Urothelium cell line (cell line): ENCODE measurements around the gene JAKMIP1.
"Not testable (repeated sequence)": the region's sequence is repeated elsewhere in the genome, so short reads cannot be mapped to it uniquely, and the experiment has no call there.

Experiments
- DNase-seq: peaks from one replicate; pipeline ENCODE4 v3.0.0; 2011; ENCODE audit warnings: low spot score, mixed read lengths
- FAIRE-seq: peaks from 2 replicates; lab custom pipeline; 2011; peaks lifted over from hg19 to GRCh38; lab: Jason Lieb, UNC

JAKMIP1 gene

DNA sequence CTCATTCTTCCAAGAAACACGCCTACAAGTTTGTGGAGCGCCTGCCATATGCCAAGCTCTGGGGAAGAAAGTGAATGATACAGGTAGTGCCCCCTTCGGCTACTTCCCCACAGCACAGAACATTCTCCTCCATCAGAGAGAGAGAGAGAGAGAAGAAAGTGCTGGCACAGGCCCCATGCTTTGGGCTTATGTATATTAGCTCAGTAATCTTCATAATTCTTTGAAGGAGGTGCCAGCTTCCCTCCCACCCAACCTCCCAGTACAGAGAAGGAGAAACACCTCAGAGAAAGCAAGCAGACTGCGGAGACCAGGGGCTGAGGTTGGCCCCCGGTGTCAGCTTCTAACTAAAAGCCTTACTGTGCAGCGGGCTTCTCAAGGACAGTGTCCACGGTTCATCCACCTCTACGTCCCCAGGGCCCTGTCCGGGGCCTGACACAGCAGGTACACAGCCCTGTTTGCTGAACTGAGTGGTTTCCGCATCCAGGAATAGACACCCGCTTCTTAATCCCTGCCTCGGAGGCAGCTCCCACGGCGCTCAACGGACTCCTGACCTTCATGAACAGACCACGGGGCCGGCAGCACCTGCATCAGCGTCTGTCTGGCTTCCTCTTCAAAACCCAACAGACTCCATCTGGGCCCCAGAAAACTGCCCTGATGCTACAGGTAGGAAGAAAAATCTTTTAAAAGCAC is 50.2 kb downstream of the JAKMIP1 start:
- FAIRE-seq (no peak), DNase-seq (no peak)

DNA sequence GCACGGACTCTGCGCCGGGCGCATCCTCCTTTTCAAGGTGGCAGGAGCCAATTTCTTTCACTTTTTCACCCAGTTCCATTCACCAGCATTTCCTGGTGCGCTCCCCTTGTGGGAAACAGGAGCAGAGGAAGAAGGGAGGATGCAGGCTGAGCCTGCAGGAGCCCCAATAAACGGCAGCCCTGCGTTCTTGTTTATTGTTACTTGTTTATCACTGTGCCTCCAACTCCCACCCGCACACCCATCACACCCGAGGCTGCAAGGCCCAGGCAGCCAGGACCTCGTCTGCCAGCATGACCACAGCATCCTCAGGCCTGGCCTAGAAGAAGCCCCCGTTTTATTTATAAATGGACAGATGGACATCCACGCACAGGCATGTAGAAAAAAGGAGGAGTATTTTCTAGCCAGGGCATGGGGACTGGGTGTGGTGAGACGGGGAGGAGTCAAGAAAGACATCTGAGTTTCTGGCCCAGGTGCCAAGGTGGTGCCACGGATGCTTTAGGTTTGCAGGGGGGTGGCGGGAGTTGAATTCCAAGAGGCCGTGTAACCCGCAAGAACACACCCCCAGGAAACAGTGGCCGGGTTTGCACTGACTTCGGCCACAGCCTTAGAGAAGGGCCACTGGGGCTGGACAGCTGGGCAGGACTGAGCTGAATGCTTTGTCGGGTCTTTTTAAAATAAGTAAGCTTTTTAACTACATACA is 51.7 kb downstream of the JAKMIP1 start:
- no peak for DNase-seq
- no peak for FAIRE-seq

DNA sequence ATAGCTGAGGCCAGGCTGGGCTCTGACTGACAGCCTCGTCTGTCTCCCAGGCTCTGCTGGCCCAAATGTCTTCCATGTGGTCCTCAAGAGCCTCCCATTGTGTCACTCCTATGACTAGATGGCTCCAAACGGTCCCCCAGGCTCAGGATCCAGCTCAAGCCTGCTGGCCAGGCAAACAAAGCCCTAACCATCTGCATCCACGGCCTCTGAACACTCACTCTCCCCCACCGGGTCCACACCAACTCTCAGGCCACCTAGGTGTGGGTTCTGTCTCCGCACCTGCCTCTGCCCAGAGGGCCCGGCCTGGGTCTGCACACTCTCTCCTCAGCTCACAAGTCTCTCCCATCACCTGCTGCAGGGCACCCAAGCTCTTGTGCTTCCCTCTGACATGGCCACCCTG is 52.9 kb downstream of the JAKMIP1 start:
- DNase-seq = no peak
- FAIRE-seq = no peak

DNA sequence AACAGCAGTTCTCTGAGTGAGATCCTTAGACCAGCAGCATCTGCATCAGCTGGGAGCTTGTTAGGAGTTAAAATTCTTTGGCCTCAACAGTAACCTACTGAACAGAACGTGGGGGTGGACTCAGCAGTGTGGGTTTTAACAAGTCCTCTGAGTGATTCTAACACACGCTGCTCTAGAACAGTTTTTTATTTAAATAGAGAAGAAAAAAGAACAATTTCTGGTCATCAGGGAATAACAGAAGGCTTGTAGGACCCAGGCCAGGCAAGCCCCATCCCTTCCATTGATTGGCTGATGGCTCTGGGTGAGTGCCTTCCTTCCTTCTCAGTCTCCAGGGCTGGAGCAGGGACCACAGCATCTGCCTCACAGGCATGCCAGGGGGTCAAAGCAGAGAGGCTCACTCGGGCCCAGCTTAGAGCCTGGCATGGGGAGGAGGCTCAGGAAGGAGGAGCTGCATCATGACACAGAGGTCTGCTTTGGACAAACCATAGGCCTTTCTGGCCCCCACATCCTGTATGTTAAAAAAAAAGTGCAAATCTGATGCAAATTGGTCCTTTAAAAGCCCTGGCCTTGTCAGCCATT is 56.7 kb downstream of the JAKMIP1 start:
- DNase-seq (no peak), FAIRE-seq (no peak)

DNA sequence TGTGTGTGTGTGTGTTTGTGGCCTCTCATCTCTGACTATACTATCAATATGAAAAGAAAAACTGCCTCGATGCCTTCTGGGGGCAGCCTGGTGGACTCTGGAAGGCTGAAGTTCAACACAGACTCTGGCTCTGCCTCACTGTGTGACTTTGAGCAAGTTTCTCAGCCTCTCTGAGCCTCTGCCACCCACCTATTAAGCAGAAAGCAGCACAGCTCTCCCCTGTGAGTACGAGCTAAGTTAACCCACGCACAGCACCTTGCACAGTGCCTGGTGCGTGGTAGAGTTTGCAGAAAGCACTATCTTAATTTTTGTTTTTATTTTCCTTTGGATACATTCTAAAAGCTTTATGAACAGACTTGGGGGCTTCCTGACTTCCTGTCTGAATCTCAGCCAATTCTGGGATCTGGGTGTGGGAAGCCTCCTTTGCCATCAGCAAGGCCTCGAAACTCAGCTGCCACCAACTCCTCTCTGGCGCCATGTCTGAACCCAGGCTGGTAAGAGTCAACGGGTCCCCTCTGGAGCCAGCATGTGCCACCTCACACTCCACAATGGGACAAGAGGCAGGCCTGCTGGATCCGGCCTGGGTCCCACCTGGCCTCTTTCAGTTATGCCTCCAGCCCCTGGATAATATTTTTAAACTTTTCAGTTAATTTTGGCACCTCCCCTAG is 57.3 kb downstream of the JAKMIP1 start:
- FAIRE-seq = no peak
- DNase-seq = no peak

DNA sequence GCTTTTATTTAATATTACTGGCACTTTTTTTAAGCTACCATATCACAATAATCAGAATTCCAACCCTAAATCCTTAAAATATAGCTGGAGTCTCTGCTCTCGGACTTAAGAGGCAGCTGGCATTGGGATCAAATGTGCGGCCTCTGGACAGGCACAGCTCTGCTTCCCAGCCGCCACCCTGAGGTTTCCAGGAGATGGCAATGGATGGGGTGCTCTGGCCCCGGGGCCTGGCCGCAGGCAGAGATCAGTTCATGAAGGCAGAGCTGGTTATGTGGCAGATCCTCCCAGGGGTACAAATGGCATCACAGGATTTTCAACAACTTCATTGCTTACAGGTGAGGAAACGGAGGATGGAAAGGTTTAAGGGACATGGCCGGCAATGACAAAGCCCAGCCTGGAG is 57.8 kb downstream of the JAKMIP1 start:
- DNase-seq = no peak
- FAIRE-seq = no peak

DNA sequence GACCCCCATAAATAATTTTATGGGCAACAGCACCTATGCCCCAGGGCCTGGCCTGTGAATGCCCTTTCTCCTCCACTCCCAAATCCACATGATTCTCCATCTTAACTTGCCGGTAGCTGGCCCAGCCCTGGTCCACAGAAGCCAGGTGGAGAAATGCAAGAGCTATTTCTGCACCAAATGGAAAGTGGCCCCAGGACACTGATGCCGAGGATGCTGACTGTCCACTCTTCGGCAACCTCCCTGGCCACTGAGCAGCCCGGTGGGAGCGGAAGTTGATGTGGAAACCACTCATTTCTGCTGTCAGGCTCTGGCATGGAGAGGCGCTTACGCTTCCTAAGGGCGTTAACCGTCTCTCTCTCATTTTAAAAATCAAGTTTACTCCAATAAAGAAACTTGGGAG is 58.8 kb downstream of the JAKMIP1 start:
- FAIRE-seq = no peak

DNA sequence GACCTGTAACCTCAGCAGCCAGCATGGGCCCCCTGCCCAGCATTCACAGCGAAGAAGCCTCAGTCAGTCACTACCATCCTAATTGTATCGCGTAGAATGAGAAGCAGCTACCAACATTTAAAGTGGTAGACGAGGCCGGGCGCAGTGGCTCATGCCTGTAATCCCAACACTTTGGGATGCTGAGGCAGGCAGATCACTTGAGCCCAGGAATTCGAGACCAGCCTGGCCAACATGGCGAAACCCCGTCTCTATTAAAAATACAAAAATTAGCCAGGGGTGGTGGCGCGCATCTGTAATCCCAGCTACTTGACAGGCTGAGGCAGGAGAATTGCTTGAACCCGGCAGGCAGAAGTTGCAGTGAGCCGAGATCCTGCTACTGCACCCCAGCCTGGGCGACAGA is 59.3 kb downstream of the JAKMIP1 start:
- not testable (repeated sequence) for FAIRE-seq, DNase-seq

More for the DNA sequence above, 58.8 kb downstream of the JAKMIP1 start:
- no peak for DNase-seq

DNA sequence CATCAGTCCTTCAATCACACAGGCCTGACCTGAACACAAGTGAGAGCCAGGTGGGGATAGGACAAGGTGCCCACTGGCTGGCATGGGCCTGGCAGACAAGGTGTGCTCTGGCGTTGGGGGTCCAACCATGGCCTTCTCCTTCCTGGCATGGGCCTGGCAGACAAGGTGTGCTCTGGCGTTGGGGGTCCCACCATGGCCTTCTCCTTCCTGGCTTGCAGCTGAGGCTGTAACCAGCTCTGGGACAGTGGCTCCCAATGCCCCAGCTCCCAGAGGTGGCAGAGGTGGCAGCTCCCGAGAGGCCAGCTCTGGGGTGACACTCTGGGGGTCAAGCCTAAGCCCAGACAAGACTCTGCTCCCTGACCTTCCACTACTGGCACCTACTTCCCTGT is 62.6 kb downstream of the JAKMIP1 start:
- DNase-seq = no peak
- no peak for FAIRE-seq

DNA sequence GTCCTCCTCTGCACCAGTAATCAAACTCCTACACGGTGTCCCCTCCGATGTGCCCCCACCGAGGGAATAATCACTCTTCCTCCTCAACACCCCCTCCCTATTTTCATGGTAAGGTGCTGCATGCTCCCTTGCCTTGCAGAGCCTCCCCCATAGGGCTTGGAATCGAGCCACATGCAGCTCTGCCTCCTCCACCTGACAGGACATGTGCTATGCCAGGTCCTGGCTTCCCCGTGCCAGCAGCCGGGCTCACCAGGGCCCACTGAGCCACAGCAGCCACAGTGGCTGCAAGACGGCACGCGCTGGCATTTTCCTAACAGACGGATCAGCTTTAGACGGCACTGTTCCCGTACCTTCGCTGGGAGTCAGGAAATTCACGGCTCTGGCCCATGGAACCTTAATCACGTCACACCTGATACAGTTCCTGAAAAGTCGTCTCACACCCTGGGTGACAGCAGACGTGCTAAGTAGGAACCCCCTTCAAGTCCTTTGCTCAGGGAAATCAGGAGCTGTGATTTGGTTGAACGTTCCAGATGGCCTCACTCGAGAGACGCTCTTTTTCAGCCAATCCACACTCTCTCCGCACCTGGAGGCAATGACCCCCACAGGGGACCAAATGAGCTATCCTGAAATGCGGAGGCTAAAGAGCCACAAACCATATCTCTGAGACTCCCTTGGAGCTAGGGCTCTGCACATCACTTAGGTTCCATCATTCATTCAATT is 63.2 kb downstream of the JAKMIP1 start:
- no peak for FAIRE-seq

DNA sequence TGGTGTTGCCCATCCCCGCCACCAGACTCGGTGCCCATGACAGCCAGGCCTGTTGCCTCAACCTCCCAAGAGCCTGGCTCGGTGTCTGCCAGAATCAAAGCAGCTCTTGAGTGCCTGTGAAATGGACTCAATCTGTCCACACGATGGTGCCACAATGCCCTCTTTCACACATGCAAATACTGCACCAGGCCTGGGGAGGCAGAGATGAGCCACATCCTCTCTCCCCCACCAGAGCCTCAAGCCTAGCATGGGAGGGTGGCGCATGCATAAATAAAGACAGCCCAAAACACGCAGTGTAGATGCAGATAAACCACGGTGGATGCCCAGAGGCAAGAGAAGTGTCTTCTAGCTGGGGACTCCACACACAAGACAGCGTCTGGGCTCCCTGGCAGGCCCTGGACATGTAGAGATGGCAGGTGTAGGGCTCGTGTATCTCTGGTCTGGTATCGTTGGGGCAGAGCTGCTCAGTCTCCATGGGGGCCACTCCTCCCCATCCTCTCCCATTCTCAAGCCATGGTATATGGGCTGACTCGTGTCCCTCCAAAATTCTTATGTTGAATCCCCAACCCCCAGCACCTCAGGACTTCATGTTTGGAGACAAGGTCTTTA is 65.6 kb downstream of the JAKMIP1 start:
- FAIRE-seq (no peak), DNase-seq (peak; percentile 18)

More for the DNA sequence above, 63.2 kb downstream of the JAKMIP1 start:
- DNase-seq = no peak

DNA sequence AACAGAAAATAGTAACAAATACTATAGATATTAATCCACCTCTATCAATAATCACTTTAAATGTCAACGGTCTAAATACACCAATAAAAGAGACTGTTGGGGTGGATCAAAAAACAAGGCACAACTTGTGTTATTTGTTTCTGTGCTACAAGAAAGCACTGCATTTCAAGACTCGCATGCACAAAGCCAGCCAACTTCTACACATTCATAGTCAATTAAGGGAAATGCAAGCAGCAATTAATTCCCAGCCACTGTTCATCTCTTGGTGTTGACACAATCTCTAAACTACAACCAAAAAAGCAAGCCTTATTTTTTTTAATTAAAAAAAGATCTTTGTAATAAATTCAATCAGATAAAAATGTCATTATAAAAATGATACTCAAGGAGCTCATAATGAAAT is 67.6 kb downstream of the JAKMIP1 start:
- DNase-seq (no peak), FAIRE-seq (no peak)

DNA sequence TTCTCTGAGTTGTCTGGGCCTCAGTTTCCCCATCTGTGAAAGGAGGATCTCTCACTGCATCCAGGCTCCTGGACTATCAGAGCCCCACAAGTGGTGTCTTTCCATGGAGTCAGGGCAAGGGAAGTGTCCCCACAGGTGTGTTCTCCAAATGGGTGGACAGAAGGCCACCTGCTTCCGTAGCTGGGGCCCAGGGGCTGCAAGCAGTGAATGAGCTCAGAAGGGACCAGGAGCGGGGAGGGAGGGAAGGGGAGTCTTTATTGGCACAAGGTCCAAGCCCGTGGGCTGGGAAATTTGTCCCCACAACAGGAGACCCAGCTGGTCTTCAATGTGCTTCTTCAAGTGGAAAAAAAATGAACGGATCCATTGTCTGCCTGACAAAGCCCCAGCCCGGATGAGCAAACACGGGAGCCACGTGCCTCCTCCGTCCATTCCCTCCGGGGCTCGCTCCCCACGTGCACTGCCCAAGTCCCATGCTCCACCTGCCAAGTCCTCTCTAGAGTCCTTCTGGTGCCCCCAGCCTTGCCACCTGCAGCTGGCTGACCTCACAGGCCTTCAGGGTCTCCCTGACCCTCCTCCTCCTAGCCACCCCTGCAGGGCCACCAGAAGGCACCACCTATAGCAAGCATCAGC is 72.0 kb downstream of the JAKMIP1 start:
- FAIRE-seq (no peak), DNase-seq (no peak)

DNA sequence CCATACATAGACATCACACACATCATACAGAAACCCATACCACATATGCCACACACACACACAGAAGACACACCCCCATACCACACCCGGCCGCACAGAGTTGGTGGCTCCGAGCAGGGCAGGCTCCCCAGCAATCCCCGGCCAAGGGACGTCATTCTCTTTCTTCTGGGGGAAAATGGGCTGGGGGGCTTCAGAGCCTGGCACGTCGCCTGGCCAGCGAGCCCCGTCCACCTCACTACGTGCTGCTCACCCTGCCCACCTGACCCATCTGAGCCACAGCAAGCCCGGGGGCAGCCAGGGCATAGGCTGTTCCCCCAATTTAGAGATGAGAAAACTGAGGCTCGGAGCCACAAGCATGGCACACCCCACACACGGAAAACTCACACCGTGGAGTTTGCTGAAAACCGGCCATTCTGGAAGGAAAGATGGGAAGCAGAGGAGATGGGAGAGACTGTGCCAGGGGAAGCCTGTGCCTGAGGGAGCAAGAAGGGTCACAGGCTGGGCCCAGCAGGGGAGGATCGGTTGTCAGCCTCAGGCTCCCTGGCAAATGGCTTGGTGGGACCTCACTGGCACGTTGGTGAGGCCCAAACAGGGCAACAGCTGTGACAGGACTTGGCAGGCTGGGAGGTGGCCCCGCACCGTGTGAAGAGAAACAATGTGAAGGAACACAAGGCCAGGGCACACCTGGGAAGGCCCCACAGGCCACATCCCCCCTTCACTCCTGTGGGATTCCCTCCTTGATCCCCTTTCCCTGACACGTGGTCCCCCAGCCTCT is 73.2 kb downstream of the JAKMIP1 start:
- no peak for FAIRE-seq

DNA sequence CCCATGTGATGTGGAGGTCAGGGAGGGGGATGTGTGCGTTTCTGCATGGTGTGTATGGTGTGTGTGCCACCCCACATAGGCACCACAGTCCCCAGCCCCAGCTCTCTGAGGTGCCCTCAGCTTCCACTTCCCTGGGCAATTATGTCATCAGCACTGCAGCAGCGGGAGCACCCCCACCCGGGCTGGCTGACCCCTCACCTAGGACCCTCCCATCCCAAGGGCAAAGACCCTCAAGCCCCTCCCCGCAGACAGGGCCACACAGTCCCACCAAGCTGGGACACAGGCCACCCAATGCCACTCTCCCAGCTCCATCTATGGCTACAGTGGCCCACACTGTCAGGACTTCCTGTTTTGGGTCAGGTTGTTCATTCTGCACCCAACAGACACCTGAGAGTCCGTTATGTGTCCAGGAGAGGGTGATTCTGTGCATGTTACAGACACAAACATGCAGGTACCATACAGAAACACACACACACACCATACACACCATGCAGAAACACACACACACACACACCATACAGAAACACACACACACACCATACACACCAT is 75.2 kb downstream of the JAKMIP1 start:
- no peak for FAIRE-seq
- DNase-seq = no peak

More for the DNA sequence above, 73.2 kb downstream of the JAKMIP1 start:
- no peak for DNase-seq

DNA sequence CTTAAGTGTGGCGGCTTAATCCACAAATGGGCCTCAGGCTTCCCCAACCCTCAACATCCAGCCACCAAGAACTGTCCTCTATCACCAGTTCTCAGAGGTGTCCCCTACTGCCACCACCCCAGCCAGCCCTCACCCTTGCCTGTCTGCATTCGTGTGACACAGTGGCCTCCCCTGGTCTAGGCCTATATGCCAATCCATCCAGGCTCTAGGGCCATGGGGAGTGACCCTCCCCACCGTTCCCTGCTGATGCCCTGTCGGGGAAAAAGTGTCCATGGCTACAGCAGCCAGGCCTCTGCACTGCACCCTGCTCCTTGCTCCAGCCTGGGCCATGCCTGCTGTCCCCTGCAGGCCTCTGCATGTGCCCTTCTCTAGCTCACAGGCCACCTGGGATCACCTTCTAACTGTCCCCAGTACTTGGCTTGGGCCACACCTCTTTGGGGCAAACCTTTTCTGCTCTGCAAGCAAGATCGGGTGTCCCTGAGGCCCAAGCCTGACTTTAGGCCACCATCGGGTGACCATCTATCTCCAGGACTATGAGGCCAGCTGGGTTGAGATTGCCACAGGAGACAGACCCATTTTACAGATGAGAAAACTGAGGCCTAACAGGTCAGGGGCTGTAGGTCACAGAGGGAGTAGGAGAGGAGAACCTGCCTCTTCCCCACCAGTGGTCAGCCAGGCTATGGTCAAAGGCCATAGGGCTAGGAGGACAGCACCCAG is 75.8 kb downstream of the JAKMIP1 start:
- FAIRE-seq (no peak), DNase-seq (no peak)

DNA sequence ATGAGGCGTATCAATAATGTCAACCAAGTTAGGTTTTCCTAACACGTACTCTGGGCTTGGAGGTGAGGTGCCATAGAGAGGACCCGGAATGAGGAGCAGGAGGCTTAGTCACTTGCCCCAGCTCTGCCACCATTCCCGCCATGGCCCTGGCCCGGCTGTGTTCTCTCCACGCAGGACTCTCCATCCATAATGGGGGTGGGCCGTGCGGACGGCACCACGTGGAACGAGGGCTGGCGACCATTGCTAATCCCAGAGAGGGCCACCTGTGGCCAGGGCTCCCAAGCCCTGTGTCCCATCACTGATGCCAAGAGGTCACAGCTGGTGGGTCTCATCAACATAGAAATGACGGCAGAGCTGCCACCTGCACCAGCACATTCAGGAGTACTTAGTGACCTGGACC is 76.4 kb downstream of the JAKMIP1 start:
- FAIRE-seq = no peak
- DNase-seq = no peak

DNA sequence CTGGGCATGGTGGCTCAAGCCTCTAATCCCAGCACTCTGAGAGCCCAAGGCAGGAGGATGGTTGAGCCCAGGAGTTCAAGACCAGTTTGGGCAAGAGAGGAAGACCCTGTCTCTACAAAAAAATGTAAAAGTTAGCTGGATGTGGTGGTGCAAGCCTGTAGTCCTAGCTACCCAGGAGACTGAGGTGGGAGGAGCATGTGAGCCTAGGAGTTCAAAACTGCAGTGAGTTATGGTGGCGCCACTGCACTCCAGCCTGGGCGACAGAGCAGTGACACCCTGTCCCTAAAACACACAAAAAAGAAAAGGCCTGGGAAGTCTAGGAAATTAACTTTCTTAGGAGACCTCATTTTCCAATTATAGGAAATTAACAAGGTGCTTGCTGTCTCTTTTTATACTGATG is 76.8 kb downstream of the JAKMIP1 start:
- DNase-seq (no peak), FAIRE-seq (no peak)
